HFFc6 (cell line): ENCODE results near the gene CDK6. TPM values are rescaled to one million over a fixed set of nuclear protein-coding genes. Genes with fewer than 3 reads are reported as not detected.
A peak's percentile ranks its signal among the peaks of the same experiment; 100 is the strongest.

Experiments
- DNase-seq: peaks from one replicate; pipeline ENCODE4 v3.0.0-alpha.2; 2018
- H3K27ac Mint-ChIP-seq: 2 replicates; pipeline ENCODE4 v1.8.0; 2020; ENCODE audit warnings: mild to moderate bottlenecking, mixed read lengths
- H3K27me3 Mint-ChIP-seq: 2 replicates; pipeline ENCODE4 v1.8.0; 2021; ENCODE audit warnings: mild to moderate bottlenecking, moderate library complexity, mixed read lengths; ENCODE audit not compliant: insufficient read depth
- H3K36me3 Mint-ChIP-seq: 2 replicates; pipeline ENCODE4 v1.8.0; 2021; ENCODE audit warnings: low read depth, mixed read lengths
- H3K4me1 Mint-ChIP-seq: 2 replicates; pipeline ENCODE4 v1.8.0; 2020; ENCODE audit warnings: low read depth, mixed read lengths
- H3K4me3 Mint-ChIP-seq: 2 replicates; pipeline ENCODE4 v1.8.0; 2020; ENCODE audit warnings: mild to moderate bottlenecking, moderate library complexity, mixed read lengths
- H3K9me3 Mint-ChIP-seq: 2 replicates; pipeline ENCODE4 v1.8.0; 2020; ENCODE audit warnings: mild to moderate bottlenecking, mixed read lengths
- total RNA-seq, 6 experiments: library from RNA; stranded (reverse); fragmentation: NEBNext Ultra II Directional; extraction: Animal tissue kit (Norgen Biotek cat#: 25700); gene quantifications; 2 replicates in 1 of 6; 3 replicates in 5 of 6; pipeline ENCODE4 v1.2.3, GENCODE V29; 2021
- TF ChIP-seq, protein P1 (sequence below): fragments of 200-600 bp; sonication (generic); IDR thresholded peaks from 2 replicates; pipeline ENCODE4 v1.5.0; 2021; ENCODE audit warnings: antibody characterized with exemption, mild to moderate bottlenecking

Gene CDK6
- total RNA-seq, 6 experiments from 2014 or later = 54.5 to 90.0 (median 58.9) TPM

DNA sequence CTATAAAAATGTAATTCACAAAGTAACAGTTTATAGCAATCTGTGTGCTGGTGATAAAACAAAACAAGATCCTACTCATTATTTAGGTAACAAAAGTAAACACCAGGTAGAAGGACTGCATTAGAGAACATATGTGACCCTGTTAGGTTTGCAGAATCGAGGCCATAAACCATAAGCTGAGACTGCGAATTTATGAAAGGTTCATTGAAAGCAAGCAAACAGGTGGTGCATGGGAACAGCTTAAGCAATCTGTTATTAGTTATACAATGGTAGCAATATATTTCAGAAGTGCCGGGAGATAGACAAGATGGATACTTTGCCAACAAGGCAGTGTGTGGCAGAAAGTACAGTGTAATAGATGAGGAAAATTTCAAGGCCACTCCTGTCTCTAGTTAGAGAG lies 222.7 kb downstream of the CDK6 start:
- Mint-ChIP-seq H3K27me3 (no peaks in the 10 kb centered on the region), H3K27ac (peak overlapping the region; percentile 78), H3K36me3 (peaks cover 36% of the 10 kb centered on the region), H3K9me3 (no peaks in the 10 kb centered on the region), H3K4me1 (peaks cover 62% of the 10 kb centered on the region), H3K4me3 (peak overlapping the region; percentile 80)
- no peak for DNase-seq
- TF ChIP-seq, protein P1, sequence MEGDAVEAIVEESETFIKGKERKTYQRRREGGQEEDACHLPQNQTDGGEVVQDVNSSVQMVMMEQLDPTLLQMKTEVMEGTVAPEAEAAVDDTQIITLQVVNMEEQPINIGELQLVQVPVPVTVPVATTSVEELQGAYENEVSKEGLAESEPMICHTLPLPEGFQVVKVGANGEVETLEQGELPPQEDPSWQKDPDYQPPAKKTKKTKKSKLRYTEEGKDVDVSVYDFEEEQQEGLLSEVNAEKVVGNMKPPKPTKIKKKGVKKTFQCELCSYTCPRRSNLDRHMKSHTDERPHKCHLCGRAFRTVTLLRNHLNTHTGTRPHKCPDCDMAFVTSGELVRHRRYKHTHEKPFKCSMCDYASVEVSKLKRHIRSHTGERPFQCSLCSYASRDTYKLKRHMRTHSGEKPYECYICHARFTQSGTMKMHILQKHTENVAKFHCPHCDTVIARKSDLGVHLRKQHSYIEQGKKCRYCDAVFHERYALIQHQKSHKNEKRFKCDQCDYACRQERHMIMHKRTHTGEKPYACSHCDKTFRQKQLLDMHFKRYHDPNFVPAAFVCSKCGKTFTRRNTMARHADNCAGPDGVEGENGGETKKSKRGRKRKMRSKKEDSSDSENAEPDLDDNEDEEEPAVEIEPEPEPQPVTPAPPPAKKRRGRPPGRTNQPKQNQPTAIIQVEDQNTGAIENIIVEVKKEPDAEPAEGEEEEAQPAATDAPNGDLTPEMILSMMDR = no peak

DNA sequence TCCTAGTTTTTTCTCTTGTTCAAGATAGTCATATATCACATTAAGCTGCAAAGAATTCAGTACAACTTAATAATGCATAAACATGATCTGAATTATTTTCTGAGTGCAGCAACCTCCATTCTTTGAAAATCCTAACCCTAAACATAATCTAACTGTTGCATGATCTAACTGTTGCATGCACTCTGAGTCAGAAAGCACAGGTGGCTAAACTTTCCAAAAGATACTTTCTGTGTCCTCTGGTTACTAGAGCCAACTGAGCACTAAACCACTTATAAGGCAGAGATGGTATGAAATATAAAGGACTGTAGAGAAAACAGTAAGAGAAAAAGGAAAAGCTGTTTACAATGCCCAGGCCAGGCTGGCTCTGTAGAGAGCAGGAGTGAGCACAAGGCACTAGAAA lies 223.2 kb downstream of the CDK6 start:
- H3K27ac Mint-ChIP-seq = peak overlapping the region; percentile 78

DNA sequence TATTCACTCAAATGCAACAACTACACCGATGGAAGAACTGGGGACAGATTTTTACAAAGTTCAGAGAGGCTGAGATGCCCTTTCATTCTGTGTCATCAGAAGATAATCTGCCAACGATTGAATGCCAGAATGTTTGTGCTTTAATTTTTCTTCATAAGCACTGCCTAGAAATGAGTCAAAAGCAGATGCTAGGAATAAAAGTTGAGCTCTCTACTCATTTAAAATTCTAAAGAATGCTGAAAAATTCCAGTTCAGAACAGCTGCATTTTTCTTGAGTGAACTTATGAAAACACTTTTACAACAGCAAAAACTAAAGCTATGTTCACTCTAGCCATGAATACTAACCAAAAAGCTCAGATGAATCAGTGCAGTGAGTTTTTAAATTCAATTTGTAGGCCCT lies 223.9 kb downstream of the CDK6 start:
- Mint-ChIP-seq H3K27ac (peak overlapping the region; percentile 78), H3K36me3 (peaks cover 29% of the 10 kb centered on the region), H3K27me3 (peaks cover 3% of the 10 kb centered on the region), H3K4me1 (peaks cover 62% of the 10 kb centered on the region), H3K9me3 (no peaks in the 10 kb centered on the region), H3K4me3 (peak overlapping the region; percentile 80)
- DNase-seq = peak; percentile 75
- TF ChIP-seq, protein P1 = no peak

More for the DNA sequence above, 223.2 kb downstream of the CDK6 start:
- TF ChIP-seq, protein P1 = no peak
- Mint-ChIP-seq H3K4me1 (peaks cover 62% of the 10 kb centered on the region), H3K36me3 (peaks cover 35% of the 10 kb centered on the region), H3K9me3 (no peaks in the 10 kb centered on the region), H3K27me3 (peaks cover under 1% of the 10 kb centered on the region), H3K4me3 (peak overlapping the region; percentile 80)
- DNase-seq = no peak

DNA sequence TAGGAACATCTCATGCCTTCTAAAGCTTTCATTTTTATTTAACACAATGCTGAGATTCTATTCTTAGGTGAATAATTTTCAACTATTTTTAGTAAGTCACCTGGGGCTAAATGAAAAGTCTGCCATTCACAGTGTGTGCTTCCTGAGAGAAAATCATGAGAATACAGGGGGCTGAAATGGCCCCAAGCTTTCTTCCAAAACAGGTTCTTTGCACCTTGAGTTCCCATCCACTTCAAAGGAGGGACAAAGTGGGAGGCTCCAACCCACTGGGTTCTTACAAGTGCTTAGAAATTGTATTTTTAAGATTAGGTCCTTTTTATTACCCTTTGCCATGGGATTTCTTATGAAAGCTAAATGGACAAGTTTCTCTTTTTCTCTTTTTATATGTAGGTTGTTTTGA lies 224.6 kb downstream of the CDK6 start:
- DNase-seq = no peak
- peak overlapping the region; percentile 78 for H3K27ac Mint-ChIP-seq
- H3K9me3 Mint-ChIP-seq = no peaks in the 10 kb centered on the region
- peaks cover 3% of the 10 kb centered on the region for H3K27me3 Mint-ChIP-seq
- H3K36me3 Mint-ChIP-seq = peaks cover 23% of the 10 kb centered on the region
- H3K4me1 Mint-ChIP-seq = peaks cover 62% of the 10 kb centered on the region
- TF ChIP-seq, protein P1 = no peak
- H3K4me3 Mint-ChIP-seq = peak overlapping the region; percentile 80

DNA sequence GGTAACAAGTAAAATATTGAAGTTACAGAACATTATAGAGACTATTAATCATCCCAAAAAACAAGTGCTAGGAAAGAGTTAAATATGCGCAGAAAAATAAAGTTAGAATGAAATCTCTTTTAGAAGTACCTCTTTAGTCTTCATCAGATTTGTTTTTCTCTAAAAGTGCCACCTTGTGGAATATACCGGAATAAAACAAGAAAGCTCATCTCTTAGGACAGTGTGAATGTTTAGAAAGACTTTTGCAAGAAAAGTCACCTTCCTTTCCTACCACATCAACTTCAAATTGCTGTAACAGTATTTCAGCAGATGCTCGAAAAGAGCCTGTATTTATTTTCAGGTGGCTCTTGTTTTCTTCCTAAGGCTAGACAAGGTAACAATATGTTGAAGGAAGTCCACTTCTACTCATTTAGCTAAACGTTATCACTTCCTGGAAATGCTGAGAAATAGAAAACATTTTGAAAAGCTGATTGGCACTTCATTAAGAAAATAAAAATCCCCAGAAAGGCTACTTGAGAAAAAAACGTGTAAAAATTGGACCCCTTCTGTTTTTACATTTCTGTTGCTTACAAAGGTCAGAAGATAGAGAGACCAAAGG lies 226.4 kb downstream of the CDK6 start:
- H3K9me3 Mint-ChIP-seq = no peaks in the 10 kb centered on the region
- H3K36me3 Mint-ChIP-seq = peaks cover 21% of the 10 kb centered on the region
- peaks cover 49% of the 10 kb centered on the region for H3K4me1 Mint-ChIP-seq
- no peak for DNase-seq
- no peak overlapping the region for H3K4me3 Mint-ChIP-seq
- peak overlapping the region; percentile 38 for H3K27ac Mint-ChIP-seq
- H3K27me3 Mint-ChIP-seq = peaks cover 3% of the 10 kb centered on the region
- TF ChIP-seq, protein P1 = peak; percentile 74
